Measurements from ENCODE around the gene PRCP. TPM values are rescaled to one million over a fixed set of nuclear protein-coding genes. Genes with fewer than 3 reads are reported as not detected.
"Not testable (repeated sequence)": the region's sequence is repeated elsewhere in the genome, so short reads cannot be mapped to it uniquely, and the experiment has no call there.

Gene PRCP
- total RNA-seq, 2 donors from 2014 or later = 46.8 to 55.9 TPM

DNA sequence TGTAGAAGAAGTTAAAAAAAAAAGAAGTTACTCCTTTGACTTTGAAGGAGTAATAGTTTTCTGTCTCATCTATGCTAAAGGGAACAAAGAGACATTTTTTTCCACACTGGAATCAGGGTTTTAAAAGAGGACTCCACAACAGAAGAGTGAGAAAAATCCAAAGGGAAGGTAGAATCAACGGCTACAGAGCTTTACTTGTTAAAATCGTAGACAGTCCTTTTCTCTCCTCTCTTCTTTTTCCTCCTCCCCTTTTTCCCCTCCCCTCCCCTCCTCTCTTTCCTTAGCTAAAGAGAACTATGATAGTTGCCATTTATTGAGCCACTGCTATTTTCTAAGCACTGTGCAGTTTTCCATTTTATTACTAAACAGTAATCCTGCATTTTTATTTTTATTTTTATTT lies 30.5 kb upstream of the PRCP start:
- no peaks in the 10 kb centered on the region for H3K9me3 ChIP-seq
- no peak overlapping the region for H3K4me3 ChIP-seq
- H3K27me3 ChIP-seq (replicated peaks; ENCODE audit: insufficient read depth) = no peaks in the 10 kb centered on the region
- no peak for DNase-seq (ENCODE audit: low spot score)
- H3K4me1 ChIP-seq (ENCODE audit: control insufficient read depth in 1 of 2, low read depth in 2 of 2) = no peaks in the 10 kb centered on the region
- H3K36me3 ChIP-seq = no peaks in the 10 kb centered on the region
- TF ChIP-seq CTCF (IDR thresholded peaks at IDR 0.05) = no peak
- no peak for ATAC-seq (ENCODE audit: insufficient number of reproducible peaks, low FRiP score, low read depth)
- H3K27ac ChIP-seq = no peak overlapping the region

GRCh38 chr11:82930229-82930628 lies 30.0 kb upstream of the PRCP start:
- TF ChIP-seq CTCF (IDR thresholded peaks at IDR 0.05) = no peak
- Histone ChIP-seq H3K27ac (no peak overlapping the region), H3K36me3 (no peaks in the 10 kb centered on the region), H3K4me3 (no peak overlapping the region), H3K9me3 (no peaks in the 10 kb centered on the region), H3K4me1 (ENCODE audit: control insufficient read depth in 1 of 2, low read depth in 2 of 2) (no peaks in the 10 kb centered on the region), H3K27me3 (replicated peaks; ENCODE audit: insufficient read depth) (no peaks in the 10 kb centered on the region)
- ATAC-seq (ENCODE audit: insufficient number of reproducible peaks, low FRiP score, low read depth) = no peak
- no peak for DNase-seq (ENCODE audit: low spot score)

GRCh38 chr11:82929121-82929520 lies 28.9 kb upstream of the PRCP start:
- Histone ChIP-seq H3K4me1 (ENCODE audit: control insufficient read depth in 1 of 2, low read depth in 2 of 2) (no peaks in the 10 kb centered on the region), H3K4me3 (no peak overlapping the region), H3K27me3 (replicated peaks; ENCODE audit: insufficient read depth) (no peaks in the 10 kb centered on the region), H3K36me3 (no peaks in the 10 kb centered on the region), H3K9me3 (no peaks in the 10 kb centered on the region), H3K27ac (no peak overlapping the region)
- ATAC-seq (ENCODE audit: insufficient number of reproducible peaks, low FRiP score, low read depth) (no peak), DNase-seq (ENCODE audit: low spot score) (no peak)
- TF ChIP-seq CTCF (IDR thresholded peaks at IDR 0.05) = no peak

- TF ChIP-seq CTCF (IDR thresholded peaks at IDR 0.05) = peak; percentile 82
- no peak for ATAC-seq (ENCODE audit: insufficient number of reproducible peaks, low FRiP score, low read depth)
- no peak for DNase-seq (ENCODE audit: low spot score)
- Histone ChIP-seq H3K27ac (no peak overlapping the region), H3K36me3 (no peaks in the 10 kb centered on the region), H3K9me3 (no peaks in the 10 kb centered on the region), H3K4me3 (no peak overlapping the region), H3K27me3 (replicated peaks; ENCODE audit: insufficient read depth) (no peaks in the 10 kb centered on the region), H3K4me1 (ENCODE audit: control insufficient read depth in 1 of 2, low read depth in 2 of 2) (no peaks in the 10 kb centered on the region)
Measured at GRCh38 chr11:82927264-82927880, 27.1 kb upstream of the PRCP start.

GRCh38 chr11:82924522-82925224 lies 24.4 kb upstream of the PRCP start:
- Histone ChIP-seq H3K36me3 (no peaks in the 10 kb centered on the region), H3K27ac (no peak overlapping the region), H3K4me3 (no peak overlapping the region), H3K4me1 (ENCODE audit: control insufficient read depth in 1 of 2, low read depth in 2 of 2) (no peaks in the 10 kb centered on the region), H3K9me3 (no peaks in the 10 kb centered on the region), H3K27me3 (replicated peaks; ENCODE audit: insufficient read depth) (no peaks in the 10 kb centered on the region)
- TF ChIP-seq CTCF (IDR thresholded peaks at IDR 0.05) = no peak
- no peak for ATAC-seq (ENCODE audit: insufficient number of reproducible peaks, low FRiP score, low read depth)
- DNase-seq (ENCODE audit: low spot score) = no peak

- H3K4me3 ChIP-seq; DNase-seq (ENCODE audit: low spot score); H3K9me3 ChIP-seq; H3K4me1 ChIP-seq (ENCODE audit: control insufficient read depth in 1 of 2, low read depth in 2 of 2); ATAC-seq (ENCODE audit: insufficient number of reproducible peaks, low FRiP score, low read depth); H3K36me3 ChIP-seq; H3K27me3 ChIP-seq (replicated peaks; ENCODE audit: insufficient read depth); H3K27ac ChIP-seq: not testable (repeated sequence)
Measured at GRCh38 chr11:82922396-82923173, 22.4 kb upstream of the PRCP start.

DNA sequence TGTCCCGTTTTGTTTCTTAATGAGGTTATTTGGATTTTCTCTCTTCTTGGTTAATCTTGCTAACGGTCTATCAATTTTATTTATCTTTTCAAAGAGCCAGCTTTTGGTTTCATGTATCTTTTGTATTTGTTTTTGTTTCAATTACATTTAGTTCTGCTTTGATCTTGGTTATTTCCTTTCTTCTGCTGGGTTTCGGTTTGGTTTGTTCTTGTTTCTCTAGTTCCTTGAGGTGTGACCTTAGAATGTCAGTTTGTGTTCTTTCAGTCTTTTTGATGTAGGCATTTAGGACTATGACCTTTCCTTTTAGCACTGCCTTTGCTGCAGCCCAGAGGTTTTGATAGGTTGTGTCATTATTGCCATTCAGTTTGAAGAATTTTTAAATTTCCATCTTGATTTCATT lies 20.0 kb upstream of the PRCP start:
- not testable (repeated sequence) for ATAC-seq (ENCODE audit: insufficient number of reproducible peaks, low FRiP score, low read depth); H3K4me1 ChIP-seq (ENCODE audit: control insufficient read depth in 1 of 2, low read depth in 2 of 2); H3K36me3 ChIP-seq; H3K27me3 ChIP-seq (replicated peaks; ENCODE audit: insufficient read depth); H3K9me3 ChIP-seq; DNase-seq (ENCODE audit: low spot score); H3K27ac ChIP-seq; H3K4me3 ChIP-seq

All from thoracic aorta (tissue), 2 donors.